AG04450 (cell line): ENCODE measurements around the gene UBN1. TPM values are rescaled to one million over a fixed set of nuclear protein-coding genes. Genes with fewer than 3 reads are reported as not detected.

Experiments
- CTCF ChIA-PET: fragments of 300-600, 350-600 bp; formaldehyde crosslinking; extraction: SDS; loops from one replicate; lab custom pipeline; 2022; ENCODE audit warnings: antibody characterized with exemption, inconsistent platforms; lab: Charles Lee
- POLR2A ChIA-PET: fragments of 350-600 bp; formaldehyde crosslinking; extraction: SDS; loops from one replicate; lab custom pipeline; 2021; ENCODE audit warnings: antibody characterized with exemption, inconsistent platforms; lab: Yijun Ruan, JAX
- DNase-seq: peaks from one replicate; pipeline ENCODE4 v3.0.0-alpha.2; 2011; ENCODE audit warnings: low read depth, low spot score
- H3K27ac ChIP-seq: one replicate; pipeline ENCODE4 v1.5.1; 2012; ENCODE audit warnings: low read depth, low read length, control low read depth
- H3K27me3 ChIP-seq: one replicate; pipeline ENCODE4 v1.6.0; 2012; ENCODE audit warnings: low read length; ENCODE audit not compliant: control insufficient read depth, insufficient read depth
- H3K4me3 ChIP-seq: 2 replicates; pipeline ENCODE4 v1.5.1; 2011; ENCODE audit warnings: mild to moderate bottlenecking, low read depth, low read length, control low read depth
- H3K9me3 ChIP-seq: 2 replicates; pipeline ENCODE4 v1.5.1; 2012; ENCODE audit warnings: low read length; ENCODE audit not compliant: control insufficient read depth, insufficient read depth
- CTCF ChIP-seq: IDR thresholded peaks from 2 replicates; pipeline ENCODE4 v1.5.1; 2011; ENCODE audit warnings: low read depth, low read length, control low read depth, inconsistent platforms
- polyA plus RNA-seq: library from polyadenylated mRNA; depleted of rRNA; stranded (reverse); fragments of >200 nt; gene quantifications from 2 replicates; pipeline ENCODE4 v1.2.3, GENCODE V29; 2011

Gene UBN1
- polyA plus RNA-seq, 1 experiment = 11.2 TPM

GRCh38 chr16:4884972-4885874 lies 37.9 kb downstream of the UBN1 start:
- Histone ChIP-seq H3K27me3 (no peaks in the 10 kb centered on the region), H3K4me3 (no peak overlapping the region), H3K9me3 (peaks cover 11% of the 10 kb centered on the region; the same call in 1 of the 2 replicates), H3K27ac (no peak overlapping the region)
- ChIA-PET CTCF (interaction anchor here (1.3 to 1.7 kb wide), 2 partner anchors 70 to 71 kb away, joined by 4 to 9 read pairs; no protein-coding TSS in a partner anchor), POLR2A (no interaction called here)
- no peak for TF ChIP-seq CTCF
- no peak for DNase-seq

GRCh38 chr16:4886151-4886550 lies 38.9 kb downstream of the UBN1 start:
- TF ChIP-seq CTCF = no peak
- ChIA-PET POLR2A (no interaction called here), CTCF (interaction anchor here (1.3 kb wide), 1 partner anchor 70 kb away, joined by 4 read pairs; no protein-coding TSS in a partner anchor)
- no peak overlapping the region for H3K27ac ChIP-seq
- peaks cover 11% of the 10 kb centered on the region; the same call in 1 of the 2 replicates for H3K9me3 ChIP-seq
- no peaks in the 10 kb centered on the region for H3K27me3 ChIP-seq
- H3K4me3 ChIP-seq = no peak overlapping the region
- DNase-seq = no peak

- Histone ChIP-seq H3K9me3 (peaks cover 6% of the 10 kb centered on the region; the same call in 1 of the 2 replicates), H3K27me3 (no peaks in the 10 kb centered on the region), H3K27ac (no peak overlapping the region), H3K4me3 (no peak overlapping the region)
- DNase-seq = no peak
- TF ChIP-seq CTCF = no peak
- POLR2A ChIA-PET = no interaction called here
- CTCF ChIA-PET = interaction anchor here (1.1 kb wide), 1 partner anchor 67 kb away, joined by 4 read pairs; no protein-coding TSS in a partner anchor
Observed at GRCh38 chr16:4888428-4889135, 41.3 kb downstream of the UBN1 start.

GRCh38 chr16:4890026-4890425 lies 42.7 kb downstream of the UBN1 start:
- no peak for DNase-seq
- no peak overlapping the region for H3K27ac ChIP-seq
- no peak for TF ChIP-seq CTCF
- CTCF ChIA-PET = no interaction called here
- no peak overlapping the region for H3K4me3 ChIP-seq
- POLR2A ChIA-PET = no interaction called here
- H3K9me3 ChIP-seq = no peaks in the 10 kb centered on the region; the same call in 1 of the 2 replicates
- no peaks in the 10 kb centered on the region for H3K27me3 ChIP-seq
